HepG2 (cell line): ENCODE data around the gene HSPA1A. TPM values are rescaled to one million over a fixed set of nuclear protein-coding genes. Genes with fewer than 3 reads are reported as not detected.

Experiments
- ATF7-NPFF ChIP-seq: sonication (generic); formaldehyde crosslinking; IDR thresholded peaks from 2 replicates; pipeline ENCODE4 v1.8.1; 2023; ENCODE audit warnings: mild to moderate bottlenecking, low read depth, missing genetic modification reagents, moderate library complexity
- ELF3 ChIP-seq: IDR thresholded peaks from 2 replicates; pipeline ENCODE4 v1.6.1; 2016; ENCODE audit warnings: missing genetic modification reagents, missing compliant biosample characterization
- MAF1 ChIP-seq: sonication (generic); formaldehyde crosslinking; IDR thresholded peaks from 2 replicates; pipeline ENCODE4 v1.5.0; 2020; ENCODE audit warnings: missing genetic modification reagents, borderline replicate concordance
- PITX1 ChIP-seq: sonication (generic); formaldehyde crosslinking; IDR thresholded peaks from 2 replicates; pipeline ENCODE4 v1.5.1; 2020; ENCODE audit warnings: mild to moderate bottlenecking, missing genetic modification reagents
- RAD21 ChIP-seq: fragments of 450-650 bp; formaldehyde crosslinking; IDR thresholded peaks from 2 replicates; pipeline ENCODE4 v1.5.0; 2020; ENCODE audit warnings: mild to moderate bottlenecking
- RARG ChIP-seq: sonication (generic); formaldehyde crosslinking; IDR thresholded peaks from 2 replicates; pipeline ENCODE4 v1.4.0; 2020; ENCODE audit warnings: low read depth, mild to moderate bottlenecking, missing genetic modification reagents
- RCOR2 ChIP-seq: IDR thresholded peaks from 2 replicates; pipeline ENCODE4 v1.6.1; 2016; ENCODE audit warnings: missing biosample characterization, missing genetic modification reagents
- RXRB ChIP-seq: IDR thresholded peaks from 2 replicates; pipeline ENCODE4 v1.6.1; 2016; ENCODE audit warnings: borderline replicate concordance, missing genetic modification reagents, missing compliant biosample characterization
- TBP ChIP-seq: sonication (generic); formaldehyde crosslinking; IDR thresholded peaks from 2 replicates; pipeline ENCODE4 v1.5.0; 2020; ENCODE audit warnings: missing genetic modification reagents
- TCF7L2 ChIP-seq: IDR thresholded peaks from 2 replicates; pipeline ENCODE4 v1.6.1; 2011; ENCODE audit warnings: mild to moderate bottlenecking, low read depth, low read length, moderate library complexity
- ZFP36 ChIP-seq: fragments of 150-350 bp; IDR thresholded peaks from 2 replicates; pipeline ENCODE4 v1.6.1; 2018; ENCODE audit warnings: borderline replicate concordance, low read length, low read depth; ENCODE audit not compliant: partially characterized antibody
- ZNF431 ChIP-seq: sonication (generic); formaldehyde crosslinking; IDR thresholded peaks from 2 replicates; pipeline ENCODE4 v1.9.0; 2022; ENCODE audit warnings: missing genetic modification reagents, low read depth, mild to moderate bottlenecking, borderline replicate concordance
- ZNF768 ChIP-seq: sonication (generic); formaldehyde crosslinking; IDR thresholded peaks from 2 replicates; pipeline ENCODE4 v1.4.0; 2020; ENCODE audit warnings: missing genetic modification reagents
- ZNF839 ChIP-seq: sonication (generic); formaldehyde crosslinking; IDR thresholded peaks from 2 replicates; pipeline ENCODE4 v1.4.0; 2020; ENCODE audit warnings: missing genetic modification reagents, mild to moderate bottlenecking, borderline replicate concordance
- ZNF841 ChIP-seq: sonication (generic); formaldehyde crosslinking; IDR thresholded peaks from 2 replicates; pipeline ENCODE4 v1.8.1; 2023; ENCODE audit warnings: missing genetic modification reagents, borderline replicate concordance
- polyA plus RNA-seq, 8 experiments: library from polyadenylated mRNA; depleted of rRNA in 3 of 8; stranded (reverse) in 7 of 8; unstranded in 1 of 8; fragments of >200 nt; fragmentation: Illumina TruSeq in 4 of 8; extraction: Trizol in 4 of 8; gene quantifications; 2 replicates each; pipeline versions ENCODE4 v1.2.1 to v1.2.3, GENCODE V29; 2011 to 2016; ENCODE audit warnings: low read depth in 4 of 8, missing spikeins in 1 of 8, mixed read lengths in 1 of 8; ENCODE audit not compliant: insufficient read depth in 1 of 8
- total RNA-seq, 5 experiments: library from RNA; depleted of rRNA; stranded (reverse); fragments of >200 nt; fragmentation: Illumina TruSeq; extraction: Trizol; gene quantifications; 2 replicates each; pipeline ENCODE4 v1.2.3, GENCODE V29; 2016; ENCODE audit warnings: low read depth in 1 of 5
- TF ChIP-seq, protein P1 (sequence below): sonication (generic); formaldehyde crosslinking; IDR thresholded peaks from 2 replicates; pipeline ENCODE4 v1.5.0; 2020; ENCODE audit warnings: mild to moderate bottlenecking, missing genetic modification reagents
- TF ChIP-seq, protein P2 (sequence below): sonication (generic); formaldehyde crosslinking; IDR thresholded peaks from 2 replicates; pipeline ENCODE4 v1.8.1; 2023; ENCODE audit warnings: mild to moderate bottlenecking, missing genetic modification reagents
- TF ChIP-seq, protein P3 (sequence below): sonication (generic); formaldehyde crosslinking; IDR thresholded peaks from 2 replicates; pipeline ENCODE4 v1.5.0; 2020; ENCODE audit warnings: missing genetic modification reagents, mild to moderate bottlenecking, borderline replicate concordance
- TF ChIP-seq, protein P4 (sequence below): sonication (generic); formaldehyde crosslinking; IDR thresholded peaks from 2 replicates; pipeline ENCODE4 v1.5.1; 2020; ENCODE audit warnings: mild to moderate bottlenecking, missing genetic modification reagents, moderate library complexity

Gene HSPA1A
- total and polyA plus RNA-seq, 2 of the 13 experiments (the other 11 are each of a cell fraction or from before 2014, with no cell fraction given): 44.5 to 85.0 TPM

DNA sequence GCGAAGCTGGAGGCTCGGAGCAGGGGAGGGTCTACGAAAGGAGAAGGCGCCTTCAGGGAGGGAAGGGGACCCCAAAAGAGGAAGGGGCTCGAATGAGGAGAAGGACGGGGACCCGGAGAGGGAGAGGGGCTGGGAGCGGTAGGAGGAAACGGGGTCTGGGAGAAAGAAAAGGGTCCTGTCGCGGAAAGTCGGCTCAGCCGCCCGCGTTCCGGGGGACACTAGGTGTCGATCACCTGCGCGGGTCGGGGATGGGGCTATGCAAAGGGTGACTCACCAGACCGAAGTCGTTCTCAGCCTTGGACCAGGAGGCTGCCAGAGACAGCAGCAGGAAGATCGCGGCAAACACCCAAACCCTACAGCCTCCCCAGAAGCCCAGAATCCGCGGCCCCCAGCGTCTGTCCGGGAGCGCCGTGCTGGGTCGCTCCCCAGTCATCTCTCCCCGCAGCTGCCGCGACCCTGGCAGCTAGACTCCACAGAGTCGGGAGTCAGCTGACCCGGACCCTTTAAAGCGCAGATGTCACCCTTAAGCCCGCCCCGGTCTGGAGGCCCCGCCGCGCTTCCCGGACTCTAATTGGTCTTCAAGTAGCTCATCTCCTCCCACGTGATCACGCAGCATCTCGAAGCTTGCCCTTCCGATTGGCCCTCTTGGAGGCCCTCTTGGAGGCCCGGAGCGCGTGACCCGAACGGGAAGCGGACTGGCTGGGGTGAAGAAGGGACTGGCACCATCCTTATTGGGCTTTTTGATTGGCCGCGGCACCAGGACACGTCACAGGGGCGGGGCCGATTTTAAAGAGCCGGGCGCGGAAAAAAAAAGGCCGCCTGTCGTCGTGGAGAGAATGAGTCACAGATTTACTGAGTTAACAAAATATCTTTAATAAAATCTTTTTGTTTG is 47.2 kb downstream of the HSPA1A start, which contains the start of gene NEU1 (continued):
- TF ChIP-seq, protein P1, sequence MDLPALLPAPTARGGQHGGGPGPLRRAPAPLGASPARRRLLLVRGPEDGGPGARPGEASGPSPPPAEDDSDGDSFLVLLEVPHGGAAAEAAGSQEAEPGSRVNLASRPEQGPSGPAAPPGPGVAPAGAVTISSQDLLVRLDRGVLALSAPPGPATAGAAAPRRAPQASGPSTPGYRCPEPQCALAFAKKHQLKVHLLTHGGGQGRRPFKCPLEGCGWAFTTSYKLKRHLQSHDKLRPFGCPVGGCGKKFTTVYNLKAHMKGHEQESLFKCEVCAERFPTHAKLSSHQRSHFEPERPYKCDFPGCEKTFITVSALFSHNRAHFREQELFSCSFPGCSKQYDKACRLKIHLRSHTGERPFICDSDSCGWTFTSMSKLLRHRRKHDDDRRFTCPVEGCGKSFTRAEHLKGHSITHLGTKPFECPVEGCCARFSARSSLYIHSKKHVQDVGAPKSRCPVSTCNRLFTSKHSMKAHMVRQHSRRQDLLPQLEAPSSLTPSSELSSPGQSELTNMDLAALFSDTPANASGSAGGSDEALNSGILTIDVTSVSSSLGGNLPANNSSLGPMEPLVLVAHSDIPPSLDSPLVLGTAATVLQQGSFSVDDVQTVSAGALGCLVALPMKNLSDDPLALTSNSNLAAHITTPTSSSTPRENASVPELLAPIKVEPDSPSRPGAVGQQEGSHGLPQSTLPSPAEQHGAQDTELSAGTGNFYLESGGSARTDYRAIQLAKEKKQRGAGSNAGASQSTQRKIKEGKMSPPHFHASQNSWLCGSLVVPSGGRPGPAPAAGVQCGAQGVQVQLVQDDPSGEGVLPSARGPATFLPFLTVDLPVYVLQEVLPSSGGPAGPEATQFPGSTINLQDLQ (CRISPR knock-in tag): 0 out of 2 replicates have a peak, but pooled peaks have one; percentile 89
- TF ChIP-seq, protein P2, sequence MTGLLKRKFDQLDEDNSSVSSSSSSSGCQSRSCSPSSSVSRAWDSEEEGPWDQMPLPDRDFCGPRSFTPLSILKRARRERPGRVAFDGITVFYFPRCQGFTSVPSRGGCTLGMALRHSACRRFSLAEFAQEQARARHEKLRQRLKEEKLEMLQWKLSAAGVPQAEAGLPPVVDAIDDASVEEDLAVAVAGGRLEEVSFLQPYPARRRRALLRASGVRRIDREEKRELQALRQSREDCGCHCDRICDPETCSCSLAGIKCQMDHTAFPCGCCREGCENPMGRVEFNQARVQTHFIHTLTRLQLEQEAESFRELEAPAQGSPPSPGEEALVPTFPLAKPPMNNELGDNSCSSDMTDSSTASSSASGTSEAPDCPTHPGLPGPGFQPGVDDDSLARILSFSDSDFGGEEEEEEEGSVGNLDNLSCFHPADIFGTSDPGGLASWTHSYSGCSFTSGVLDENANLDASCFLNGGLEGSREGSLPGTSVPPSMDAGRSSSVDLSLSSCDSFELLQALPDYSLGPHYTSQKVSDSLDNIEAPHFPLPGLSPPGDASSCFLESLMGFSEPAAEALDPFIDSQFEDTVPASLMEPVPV (CRISPR knock-in tag): no peak; the same call in 1 of the 2 replicates
- TF ChIP-seq ZFP36: no peak
- TF ChIP-seq ZNF768 (CRISPR knock-in tag): peak; percentile 74; the same call in 1 of the 2 replicates
- no peak for TF ChIP-seq RCOR2 (CRISPR knock-in tag)
- TF ChIP-seq ATF7-NPFF: peak; percentile 45; the same call in 1 of the 2 replicates
- peak; percentile 59; the same call in 1 of the 2 replicates for TF ChIP-seq ZNF839 (CRISPR knock-in tag)
- TF ChIP-seq PITX1 (CRISPR knock-in tag): peak; percentile 82
- no peak for TF ChIP-seq ZNF841 (CRISPR knock-in tag)
- TF ChIP-seq RAD21 (CRISPR knock-in tag): peak; percentile 78
- peak; percentile 60; the same call in 1 of the 2 replicates for TF ChIP-seq TBP (CRISPR knock-in tag)
- peak; percentile 88 for TF ChIP-seq ZNF431 (CRISPR knock-in tag)
- TF ChIP-seq, protein P3, sequence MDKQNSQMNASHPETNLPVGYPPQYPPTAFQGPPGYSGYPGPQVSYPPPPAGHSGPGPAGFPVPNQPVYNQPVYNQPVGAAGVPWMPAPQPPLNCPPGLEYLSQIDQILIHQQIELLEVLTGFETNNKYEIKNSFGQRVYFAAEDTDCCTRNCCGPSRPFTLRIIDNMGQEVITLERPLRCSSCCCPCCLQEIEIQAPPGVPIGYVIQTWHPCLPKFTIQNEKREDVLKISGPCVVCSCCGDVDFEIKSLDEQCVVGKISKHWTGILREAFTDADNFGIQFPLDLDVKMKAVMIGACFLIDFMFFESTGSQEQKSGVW: no peak
- TF ChIP-seq TCF7L2: no peak
- no peak; the same call in 1 of the 2 replicates for TF ChIP-seq RARG (CRISPR knock-in tag)
- TF ChIP-seq RXRB (CRISPR knock-in tag): peak; percentile 71
- TF ChIP-seq MAF1 (CRISPR knock-in tag): peak; percentile 83; the same call in 1 of the 2 replicates
- TF ChIP-seq, protein P4, sequence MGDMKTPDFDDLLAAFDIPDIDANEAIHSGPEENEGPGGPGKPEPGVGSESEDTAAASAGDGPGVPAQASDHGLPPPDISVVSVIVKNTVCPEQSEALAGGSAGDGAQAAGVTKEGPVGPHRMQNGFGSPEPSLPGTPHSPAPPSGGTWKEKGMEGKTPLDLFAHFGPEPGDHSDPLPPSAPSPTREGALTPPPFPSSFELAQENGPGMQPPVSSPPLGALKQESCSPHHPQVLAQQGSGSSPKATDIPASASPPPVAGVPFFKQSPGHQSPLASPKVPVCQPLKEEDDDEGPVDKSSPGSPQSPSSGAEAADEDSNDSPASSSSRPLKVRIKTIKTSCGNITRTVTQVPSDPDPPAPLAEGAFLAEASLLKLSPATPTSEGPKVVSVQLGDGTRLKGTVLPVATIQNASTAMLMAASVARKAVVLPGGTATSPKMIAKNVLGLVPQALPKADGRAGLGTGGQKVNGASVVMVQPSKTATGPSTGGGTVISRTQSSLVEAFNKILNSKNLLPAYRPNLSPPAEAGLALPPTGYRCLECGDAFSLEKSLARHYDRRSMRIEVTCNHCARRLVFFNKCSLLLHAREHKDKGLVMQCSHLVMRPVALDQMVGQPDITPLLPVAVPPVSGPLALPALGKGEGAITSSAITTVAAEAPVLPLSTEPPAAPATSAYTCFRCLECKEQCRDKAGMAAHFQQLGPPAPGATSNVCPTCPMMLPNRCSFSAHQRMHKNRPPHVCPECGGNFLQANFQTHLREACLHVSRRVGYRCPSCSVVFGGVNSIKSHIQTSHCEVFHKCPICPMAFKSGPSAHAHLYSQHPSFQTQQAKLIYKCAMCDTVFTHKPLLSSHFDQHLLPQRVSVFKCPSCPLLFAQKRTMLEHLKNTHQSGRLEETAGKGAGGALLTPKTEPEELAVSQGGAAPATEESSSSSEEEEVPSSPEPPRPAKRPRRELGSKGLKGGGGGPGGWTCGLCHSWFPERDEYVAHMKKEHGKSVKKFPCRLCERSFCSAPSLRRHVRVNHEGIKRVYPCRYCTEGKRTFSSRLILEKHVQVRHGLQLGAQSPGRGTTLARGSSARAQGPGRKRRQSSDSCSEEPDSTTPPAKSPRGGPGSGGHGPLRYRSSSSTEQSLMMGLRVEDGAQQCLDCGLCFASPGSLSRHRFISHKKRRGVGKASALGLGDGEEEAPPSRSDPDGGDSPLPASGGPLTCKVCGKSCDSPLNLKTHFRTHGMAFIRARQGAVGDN (CRISPR knock-in tag): peak; percentile 72
- TF ChIP-seq ELF3 (CRISPR knock-in tag): peak; percentile 54; the same call in 1 of the 2 replicates
